ENCODE data around the gene ASTE1.
"Not testable (repeated sequence)": the region's sequence is repeated elsewhere in the genome, so short reads cannot be mapped to it uniquely, and the experiment has no call there.

The ASTE1 gene

DNA sequence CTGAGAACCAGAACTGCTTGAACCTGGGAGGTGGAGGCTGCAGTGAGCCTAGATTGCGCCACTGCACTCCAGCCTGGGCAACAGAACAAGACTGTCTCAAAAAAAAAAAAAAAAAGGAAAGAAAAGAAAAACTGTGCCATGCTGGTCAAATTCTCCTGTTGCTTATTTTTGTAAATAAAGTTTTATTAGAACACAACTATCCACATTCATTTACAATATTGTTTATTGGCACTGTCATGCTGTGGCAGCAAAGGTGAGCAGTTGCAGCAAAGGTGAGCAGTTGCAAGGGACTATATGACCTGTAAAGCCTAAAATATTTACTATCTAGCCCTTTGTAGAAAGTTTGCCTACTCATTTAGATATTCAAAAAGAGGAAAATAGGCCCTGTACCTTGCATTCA, 18.3 kb downstream of the ASTE1 start:
- DNase-seq = no peak

DNA sequence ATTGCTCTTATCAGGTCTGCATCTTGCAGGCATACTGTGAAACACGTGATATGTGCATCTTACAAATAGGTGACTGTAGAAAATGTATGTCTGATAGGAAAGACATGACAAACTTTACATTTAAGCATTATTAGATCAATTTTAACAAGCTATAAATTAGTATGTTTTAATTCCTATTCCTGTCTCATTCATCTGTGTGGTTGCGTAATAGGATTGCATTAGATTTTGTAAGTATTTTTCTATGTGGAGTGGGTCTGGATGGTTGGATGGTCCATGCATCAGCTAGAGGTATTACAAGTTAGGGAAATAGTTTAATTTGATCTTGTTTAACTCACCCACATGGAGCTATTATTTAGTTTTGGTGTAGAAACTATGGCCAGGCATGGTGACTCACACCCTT, 18.8 kb downstream of the ASTE1 start:
- DNase-seq = no peak

DNA sequence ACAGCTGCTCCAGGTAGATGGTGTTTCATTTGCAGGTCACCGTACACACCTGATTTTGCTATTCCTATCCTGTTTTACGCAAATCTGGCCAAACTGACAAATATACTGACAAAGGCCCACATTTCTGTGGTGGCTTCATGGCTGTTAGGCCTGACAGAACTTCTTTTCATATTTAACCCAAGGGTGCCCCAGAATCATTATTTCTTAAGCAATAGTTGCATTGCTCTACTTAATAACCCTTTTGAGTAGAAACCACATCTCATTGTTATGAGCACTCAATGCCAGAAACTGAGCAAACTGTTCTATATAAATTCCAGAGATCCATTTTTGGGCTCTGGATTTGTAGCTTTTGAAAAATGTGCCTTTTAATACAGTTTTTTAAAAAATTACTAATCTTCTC, 19.4 kb downstream of the ASTE1 start:
- no peak for DNase-seq

DNA sequence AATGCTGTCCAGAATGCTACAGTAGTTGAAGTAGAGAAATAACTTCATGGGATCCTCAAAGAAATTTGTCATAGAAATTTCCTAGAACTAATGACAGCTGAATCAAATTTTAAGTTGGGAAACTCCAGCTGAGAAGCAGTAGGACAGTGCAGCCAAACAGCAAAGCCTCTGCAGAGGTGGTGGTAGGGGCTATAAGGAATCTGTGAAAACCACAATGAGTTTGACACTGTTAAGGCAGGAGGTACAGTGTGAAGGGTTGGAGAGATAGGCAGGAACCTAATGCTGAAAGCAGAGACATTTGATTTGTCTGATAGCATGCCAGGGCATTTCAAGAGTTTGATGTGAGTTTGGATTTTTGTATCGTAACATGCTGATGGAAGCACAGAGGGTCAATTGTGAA, 22.0 kb downstream of the ASTE1 start:
- no peak for DNase-seq

DNA sequence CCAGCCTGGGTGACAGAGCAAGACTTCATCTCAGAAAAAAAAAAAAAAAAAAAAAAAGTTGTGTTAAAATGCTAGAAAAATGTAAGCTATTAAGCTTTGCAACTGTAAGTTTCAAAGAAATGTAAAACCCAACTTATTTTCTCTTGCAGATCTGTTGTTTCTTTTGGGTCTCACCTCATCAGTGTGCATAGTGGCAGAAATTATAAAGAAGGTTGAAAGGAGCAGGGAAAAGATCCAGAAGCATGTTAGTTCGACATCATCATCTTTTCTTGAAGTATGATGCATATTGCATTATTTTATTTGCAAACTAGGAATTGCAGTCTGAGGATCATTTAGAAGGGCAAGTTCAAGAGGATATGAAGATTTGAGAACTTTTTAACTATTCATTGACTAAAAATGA, 25.6 kb downstream of the ASTE1 start:
- DNase-seq = no peak

DNA sequence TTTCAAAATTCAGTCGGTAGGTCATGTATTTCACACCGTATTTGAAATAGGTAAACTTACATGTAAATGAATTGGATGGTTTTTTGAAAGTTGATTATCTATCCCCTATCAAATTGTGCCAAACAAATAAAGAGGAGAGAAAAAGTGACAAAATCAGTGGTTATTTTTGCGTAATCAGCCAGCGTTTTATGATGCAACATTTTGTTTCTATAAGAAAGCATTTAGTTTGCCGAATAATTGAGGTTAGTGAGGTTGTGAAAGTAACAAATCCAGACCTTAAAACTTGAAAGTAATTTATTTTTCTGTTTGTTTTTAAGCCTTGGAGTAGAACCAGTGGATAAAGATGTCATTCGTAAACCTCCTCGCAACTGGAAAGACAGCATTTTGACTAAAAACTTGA, 29.3 kb downstream of the ASTE1 start:
- DNase-seq = no peak

DNA sequence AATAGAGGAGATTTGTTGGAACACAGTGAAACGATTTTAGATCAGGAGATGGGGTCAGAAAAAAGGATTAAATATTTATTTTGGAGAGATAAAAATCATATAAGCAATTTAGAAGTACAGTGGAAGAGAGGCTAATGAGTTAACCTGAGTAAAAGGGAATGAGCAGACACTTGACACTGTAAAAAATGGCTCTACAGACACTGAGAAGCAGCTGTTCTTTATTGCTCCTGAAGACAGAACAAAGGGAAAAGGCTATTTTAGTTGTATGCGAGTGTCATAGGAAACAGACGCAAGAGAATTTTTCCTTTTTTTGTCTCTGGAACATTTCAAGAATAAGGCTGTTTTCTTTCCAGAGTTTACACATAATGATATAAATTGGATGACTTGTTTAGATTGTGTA, 34.3 kb downstream of the ASTE1 start:
- peak; percentile 20 for DNase-seq

DNA sequence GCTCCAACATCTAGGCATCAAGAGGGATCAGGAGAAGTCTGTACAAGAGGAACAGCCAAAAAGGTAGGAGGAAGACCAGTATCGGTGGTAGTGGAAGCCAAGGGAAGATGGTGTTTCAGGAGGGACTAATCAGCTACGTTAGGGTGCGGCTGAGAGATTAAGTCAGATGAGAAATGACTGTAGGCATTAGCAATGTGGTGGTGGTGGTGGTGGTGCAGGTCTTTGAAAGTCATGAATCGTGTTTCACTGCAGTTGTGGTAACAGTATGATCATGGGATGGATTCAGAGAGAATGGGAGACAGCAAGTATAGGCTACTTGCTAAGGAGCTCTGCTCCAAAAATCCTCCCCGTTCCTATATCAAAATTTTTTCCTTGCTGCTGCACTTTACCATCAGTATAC, 35.5 kb downstream of the ASTE1 start:
- DNase-seq = no peak

DNA sequence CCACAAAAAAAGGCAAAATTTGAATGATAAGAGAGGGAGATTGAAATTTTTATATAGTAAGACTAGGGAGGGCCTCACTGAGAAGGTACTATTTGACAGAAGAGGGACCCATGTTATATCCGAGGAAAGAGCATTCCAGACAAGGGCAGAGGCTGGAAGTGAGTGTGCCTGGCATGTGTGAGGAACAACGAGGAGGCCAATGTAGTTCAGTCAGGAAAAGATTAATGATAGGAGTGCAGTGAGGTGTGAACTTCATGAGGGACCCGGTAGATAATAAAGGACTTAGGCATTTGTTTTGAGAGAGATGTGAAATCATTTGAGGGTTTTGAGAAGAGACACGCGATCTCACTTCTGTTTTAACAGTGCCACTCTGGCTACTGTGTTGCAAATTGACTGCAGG, 36.3 kb downstream of the ASTE1 start:
- no peak for DNase-seq

DNA sequence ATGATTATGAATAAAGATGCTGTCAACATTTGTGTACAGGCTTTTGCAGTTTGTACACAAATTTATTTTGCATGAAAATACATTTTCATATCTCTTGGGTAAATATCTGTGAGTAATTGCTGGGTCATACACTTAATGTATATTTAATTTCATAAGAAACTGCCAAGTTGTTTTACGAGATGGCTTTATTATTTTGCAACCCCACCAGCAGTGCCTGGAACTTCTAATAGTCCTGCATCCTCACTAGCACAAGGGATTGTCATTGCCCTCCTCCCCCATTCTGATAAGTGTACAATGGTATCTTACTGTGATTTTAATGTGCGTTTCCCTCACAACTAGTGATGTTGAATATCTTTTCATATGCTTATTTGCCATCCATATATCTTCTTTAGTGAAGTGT, 45.2 kb downstream of the ASTE1 start:
- DNase-seq = no peak

DNA sequence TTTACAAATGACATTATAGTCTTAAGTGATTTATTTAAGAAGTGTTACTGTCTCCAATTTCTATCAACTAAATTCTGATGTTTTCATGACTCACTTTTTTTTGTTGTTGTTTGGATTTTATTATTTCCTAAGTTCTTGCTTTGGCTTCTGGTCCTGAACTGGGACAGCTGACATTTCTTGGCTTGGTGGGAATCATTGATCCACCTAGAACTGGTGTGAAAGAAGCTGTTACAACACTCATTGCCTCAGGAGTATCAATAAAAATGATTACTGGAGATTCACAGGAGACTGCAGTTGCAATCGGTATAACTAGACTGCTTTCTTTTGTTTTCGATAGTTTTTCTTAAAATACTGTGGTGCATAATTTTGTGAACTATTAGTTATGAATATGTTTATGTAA, 47.5 kb downstream of the ASTE1 start:
- no peak for DNase-seq

DNA sequence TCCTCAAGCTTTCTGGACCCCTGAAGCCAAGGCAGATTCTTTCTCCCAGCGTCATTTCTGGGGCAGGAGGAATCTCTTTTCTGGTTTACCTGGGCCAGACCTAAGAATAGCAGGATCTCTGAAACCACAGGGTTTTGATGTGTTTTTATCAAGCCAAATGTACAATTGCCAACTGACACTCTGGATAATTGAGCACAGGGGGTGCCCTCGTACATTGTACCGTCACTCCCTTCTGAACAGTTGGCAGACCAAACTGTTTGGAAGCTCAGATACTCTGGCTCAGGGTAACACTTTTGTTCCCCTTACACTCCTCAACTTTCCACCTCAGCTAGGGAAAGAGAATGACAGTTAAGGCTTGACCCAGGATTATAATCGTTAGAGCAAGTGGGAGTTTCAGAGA, 49.9 kb downstream of the ASTE1 start:
- no peak for DNase-seq

DNA sequence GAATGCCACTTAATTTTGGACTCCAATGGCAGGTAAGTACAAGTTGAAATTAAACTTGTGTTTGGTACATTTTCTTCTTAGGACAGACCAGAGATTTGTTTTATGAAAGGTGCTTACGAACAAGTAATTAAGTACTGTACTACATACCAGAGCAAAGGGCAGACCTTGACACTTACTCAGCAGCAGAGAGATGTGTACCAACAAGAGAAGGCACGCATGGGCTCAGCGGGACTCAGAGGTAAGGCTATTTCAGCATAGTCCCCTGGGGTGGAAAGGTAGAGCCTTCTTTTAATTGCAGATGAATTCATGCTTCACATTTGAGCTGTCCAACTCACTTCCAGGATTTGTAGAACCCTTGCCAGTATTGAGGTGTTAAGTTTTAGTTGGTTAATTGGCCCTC, 51.4 kb downstream of the ASTE1 start:
- DNase-seq = no peak

DNA sequence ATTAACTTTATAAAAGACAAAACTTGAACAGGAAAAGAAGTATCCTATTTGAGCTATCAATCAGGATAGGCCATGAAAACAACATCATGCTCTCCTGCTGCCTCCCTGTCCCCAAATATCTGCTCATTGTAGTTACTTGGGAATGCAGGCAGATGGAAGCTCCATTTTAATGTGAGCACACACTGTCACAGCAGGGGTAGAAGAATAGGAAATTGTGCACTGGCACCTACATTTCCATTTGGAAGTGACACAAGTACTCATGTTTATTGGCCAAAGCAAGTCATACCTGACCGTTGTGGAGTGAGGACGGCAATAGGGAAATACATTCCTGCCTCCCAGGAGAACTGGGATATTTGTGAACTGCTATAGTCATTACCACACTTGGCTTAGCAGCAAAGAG, 52.4 kb downstream of the ASTE1 start:
- DNase-seq = no peak

DNA sequence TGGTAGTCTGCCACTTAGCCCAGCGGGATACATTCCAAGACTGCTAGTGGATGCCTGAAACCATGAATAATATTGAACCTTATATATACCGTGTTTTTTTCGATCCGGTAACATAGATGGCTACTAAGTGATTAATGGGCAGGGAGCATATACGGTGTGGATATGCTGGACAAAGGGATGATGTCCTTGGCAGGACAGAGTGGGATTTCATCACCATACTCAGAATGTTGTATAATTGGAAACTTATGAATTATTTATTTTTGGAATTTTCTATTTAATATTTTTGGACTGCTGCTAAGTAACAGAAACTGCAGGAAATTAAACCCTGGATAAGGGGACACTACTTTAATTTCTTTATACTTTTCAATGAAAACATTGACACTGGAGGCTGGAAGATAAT, 53.2 kb downstream of the ASTE1 start:
- DNase-seq = no peak

DNA sequence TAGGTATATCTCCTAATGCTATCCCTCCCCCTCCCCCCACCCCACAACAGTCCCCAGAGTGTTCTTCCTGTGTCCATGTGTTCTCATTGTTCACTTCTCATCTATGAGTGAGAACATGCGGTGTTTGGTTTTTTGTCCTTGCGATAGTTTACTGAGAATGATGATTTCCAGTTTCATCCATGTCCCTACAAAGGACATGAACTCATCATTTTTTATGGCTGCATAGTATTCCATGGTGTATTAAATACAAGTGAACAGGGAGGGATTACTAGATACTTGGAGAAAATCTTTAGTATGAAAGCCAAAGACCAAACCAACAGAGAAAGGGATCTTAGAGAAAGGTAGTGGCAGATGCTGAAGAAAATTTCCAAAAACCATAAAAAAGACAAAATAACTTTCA, 54.0 kb downstream of the ASTE1 start:
- DNase-seq = not testable (repeated sequence)

DNA sequence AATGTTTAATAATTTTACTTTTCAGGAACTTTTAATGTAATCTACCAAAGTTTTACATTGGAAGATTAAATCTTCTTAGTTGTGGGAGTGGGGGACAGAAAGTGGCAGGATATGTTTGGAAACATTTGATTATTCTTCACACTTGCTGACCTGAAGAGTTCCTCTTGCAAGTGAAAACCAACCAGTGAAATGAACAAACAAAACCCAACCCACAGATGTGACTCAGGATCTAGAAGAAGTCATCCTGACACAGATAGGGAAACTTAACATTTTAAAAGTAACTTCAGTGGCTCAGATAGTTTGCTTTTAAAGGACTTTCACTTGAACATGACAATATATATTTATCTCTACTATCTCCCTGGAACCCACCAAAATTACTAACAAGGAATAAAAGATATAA, 55.4 kb downstream of the ASTE1 start:
- no peak for DNase-seq

DNA sequence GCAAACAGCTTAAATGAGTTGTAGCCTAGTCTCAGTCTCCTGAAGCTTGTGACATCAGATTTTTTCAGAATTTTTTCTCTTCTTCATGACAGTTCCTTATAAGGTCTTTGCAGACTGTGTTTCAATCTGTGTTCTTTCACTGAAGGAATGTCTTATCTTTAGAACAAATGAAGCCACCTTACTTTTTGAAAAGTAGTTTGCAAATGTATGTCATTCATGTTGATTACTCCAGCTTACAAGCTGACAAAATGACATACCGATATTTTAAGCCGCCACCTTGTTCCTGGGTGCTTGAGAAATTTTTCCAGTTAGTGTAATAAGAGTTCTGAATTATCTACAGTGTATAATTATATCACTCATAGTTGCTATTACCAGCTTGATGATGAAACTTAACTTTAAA, 57.0 kb downstream of the ASTE1 start:
- DNase-seq = no peak

DNA sequence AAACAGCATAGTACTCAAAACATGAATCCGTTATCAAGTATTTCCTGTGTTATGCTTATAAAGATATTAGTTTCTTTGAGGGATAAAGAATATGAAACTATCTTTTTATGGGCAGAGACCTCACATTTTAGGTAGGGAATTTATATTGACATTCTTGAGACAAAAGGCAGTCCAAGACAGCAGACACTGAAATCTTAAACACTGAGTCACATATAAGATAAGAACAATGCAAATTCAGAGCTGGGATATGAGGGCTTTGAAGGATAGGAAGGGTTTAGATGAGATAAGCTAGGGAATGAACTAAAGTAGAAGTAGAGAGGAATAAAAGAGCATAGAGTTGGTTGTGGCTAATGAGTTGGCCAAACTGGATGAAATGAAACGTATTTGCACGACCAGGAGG, 58.4 kb downstream of the ASTE1 start:
- no peak for DNase-seq

DNA sequence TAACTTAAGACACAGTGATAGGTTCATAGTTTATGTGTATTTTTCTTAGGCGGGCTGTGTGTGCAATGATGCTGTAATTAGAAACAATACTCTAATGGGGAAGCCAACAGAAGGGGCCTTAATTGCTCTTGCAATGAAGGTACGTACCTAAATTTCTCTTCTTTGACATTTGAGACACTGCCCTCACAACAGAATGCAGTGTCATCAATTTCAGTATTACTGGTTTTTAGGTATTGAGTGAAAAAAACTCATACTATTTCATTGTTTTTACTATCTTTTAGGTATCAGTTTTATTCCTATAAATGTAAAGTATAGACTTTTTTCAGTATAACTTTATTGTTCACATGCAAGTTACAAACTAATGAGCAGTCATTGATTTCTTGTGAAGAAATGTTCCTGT, 59.3 kb downstream of the ASTE1 start:
- no peak for DNase-seq

DNA sequence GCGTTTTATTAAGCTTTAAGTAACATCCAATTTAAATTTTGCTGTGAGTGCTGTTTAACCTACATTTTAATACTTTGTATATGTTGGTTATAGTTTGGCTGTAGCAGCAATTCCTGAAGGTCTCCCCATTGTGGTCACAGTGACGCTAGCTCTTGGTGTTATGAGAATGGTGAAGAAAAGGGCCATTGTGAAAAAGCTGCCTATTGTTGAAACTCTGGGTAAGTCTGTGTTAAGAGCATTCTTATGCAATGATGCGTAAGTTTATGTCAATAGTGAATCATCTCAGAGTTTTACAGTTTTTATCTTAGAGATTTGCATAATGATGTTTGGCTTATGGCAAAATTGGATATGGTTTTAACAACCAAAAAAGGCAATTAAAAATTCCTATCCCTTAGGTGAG, 62.7 kb downstream of the ASTE1 start:
- DNase-seq = no peak

Data from NCI-H1436 (cell line).